WTC11 (cell line): ENCODE measurements around the gene HIP1. TPM values are rescaled to one million over a fixed set of nuclear protein-coding genes. Genes with fewer than 3 reads are reported as not detected.

ENCODE experiments used
- ATAC-seq: fragments of 200-7000 bp; cut with Tn5 transposase; 2 replicates; pipeline ENCODE4 v1.10.0; 2021; ENCODE audit warnings: mild to moderate bottlenecking, moderate library complexity
- CTCF ChIA-PET: fragments of 300-600 bp; sonication (Branson Sonifier 250); formaldehyde crosslinking; loops from one replicate; lab custom pipeline; 2021; ENCODE audit warnings: antibody characterized with exemption; lab: Charles Lee
- POLR2A ChIA-PET: fragments of 350-600 bp; sonication (Branson Sonifier 250); formaldehyde crosslinking; loops from one replicate; lab custom pipeline; 2021; ENCODE audit warnings: antibody characterized with exemption; lab: Charles Lee
- DNase-seq: peaks from one replicate; pipeline ENCODE4 v3.0.0; 2021; ENCODE audit warnings: low spot score
- H3K27ac Mint-ChIP-seq: 2 replicates; pipeline ENCODE4 v1.8.0; 2021; ENCODE audit warnings: mixed read lengths
- H3K27me3 Mint-ChIP-seq: 2 replicates; pipeline ENCODE4 v1.8.0; 2021; ENCODE audit warnings: low read depth, mild to moderate bottlenecking, moderate library complexity, mixed read lengths
- H3K36me3 Mint-ChIP-seq: 2 replicates; pipeline ENCODE4 v1.8.0; 2021; ENCODE audit warnings: mixed read lengths
- H3K4me1 Mint-ChIP-seq: 2 replicates; pipeline ENCODE4 v1.8.0; 2022; ENCODE audit warnings: mixed read lengths
- H3K4me3 Mint-ChIP-seq: 2 replicates; pipeline ENCODE4 v1.8.0; 2021; ENCODE audit warnings: mild to moderate bottlenecking, moderate library complexity, mixed read lengths
- H3K9me3 Mint-ChIP-seq: 2 replicates; pipeline ENCODE4 v1.8.0; 2021; ENCODE audit warnings: mixed read lengths
- ATF1 ChIP-seq: sonication (generic); formaldehyde crosslinking; IDR thresholded peaks from 2 replicates; pipeline ENCODE4 v1.8.1; 2023; ENCODE audit warnings: mild to moderate bottlenecking, moderate library complexity, missing genetic modification reagents
- FOXK1 ChIP-seq: sonication (generic); formaldehyde crosslinking; IDR thresholded peaks from 2 replicates; pipeline ENCODE4 v1.8.0; 2022; ENCODE audit warnings: mild to moderate bottlenecking, moderate library complexity, missing genetic modification reagents
- JAZF1 ChIP-seq: fragments of 250-450 bp; sonication (Bioruptor Pico); IDR thresholded peaks from 2 replicates; pipeline ENCODE4 v1.9.0; 2021; ENCODE audit warnings: moderate library complexity, mild to moderate bottlenecking, inconsistent platforms
- NR3C1 ChIP-seq: sonication (generic); formaldehyde crosslinking; conservative IDR thresholded peaks from 2 replicates; pipeline ENCODE4 v1.8.1; 2023; ENCODE audit warnings: low read depth, mild to moderate bottlenecking, missing genetic modification reagents
- PRDM15 ChIP-seq: sonication (generic); formaldehyde crosslinking; IDR thresholded peaks from 2 replicates; pipeline ENCODE4 v1.8.0; 2022; ENCODE audit warnings: missing genetic modification reagents
- RELA ChIP-seq: sonication (generic); formaldehyde crosslinking; IDR thresholded peaks from 2 replicates; pipeline ENCODE4 v1.8.1; 2022; ENCODE audit warnings: missing genetic modification reagents, mild to moderate bottlenecking, borderline replicate concordance
- TEAD1 ChIP-seq: sonication (generic); formaldehyde crosslinking; IDR thresholded peaks from 2 replicates; pipeline ENCODE4 v1.8.0; 2022; ENCODE audit warnings: mild to moderate bottlenecking, missing genetic modification reagents
- ZNF317 ChIP-seq: sonication (generic); formaldehyde crosslinking; IDR thresholded peaks from 2 replicates; pipeline ENCODE4 v1.8.1; 2023; ENCODE audit warnings: low read depth, mild to moderate bottlenecking, moderate library complexity, missing genetic modification reagents, borderline replicate concordance
- ZNF396 ChIP-seq: fragments of 250-450 bp; sonication (Bioruptor Pico); IDR thresholded peaks from 2 replicates; pipeline ENCODE4 v1.8.0; 2021; ENCODE audit warnings: mild to moderate bottlenecking, moderate library complexity, borderline replicate concordance
- ZNF423 ChIP-seq: fragments of 250-450 bp; sonication (Bioruptor Pico); IDR thresholded peaks from 2 replicates; pipeline ENCODE4 v2.1.2; 2022; ENCODE audit warnings: mild to moderate bottlenecking, moderate library complexity
- ZNF671 ChIP-seq: fragments of 250-450 bp; sonication (Bioruptor Pico); IDR thresholded peaks from 2 replicates; pipeline ENCODE4 v1.8.0; 2021; ENCODE audit warnings: mild to moderate bottlenecking
- ZSCAN18 ChIP-seq: fragments of 250-450 bp; sonication (Bioruptor Pico); IDR thresholded peaks from 2 replicates; pipeline ENCODE4 v2.1.2; 2022; ENCODE audit warnings: mild to moderate bottlenecking, moderate library complexity
- total RNA-seq: library from RNA; stranded (reverse); gene quantifications from 3 replicates; pipeline ENCODE4 v1.2.3, GENCODE V29; 2021
- TF ChIP-seq, protein P1 (sequence below): fragments of 250-450 bp; sonication (Bioruptor Pico); IDR thresholded peaks from 2 replicates; pipeline ENCODE4 v1.9.0; 2021; ENCODE audit warnings: mild to moderate bottlenecking, borderline replicate concordance
- TF ChIP-seq, protein P2 (sequence below): sonication (generic); formaldehyde crosslinking; IDR thresholded peaks from 2 replicates; pipeline ENCODE4 v1.8.1; 2022; ENCODE audit warnings: mild to moderate bottlenecking, missing genetic modification reagents, moderate library complexity, borderline replicate concordance
- TF ChIP-seq, protein P3 (sequence below): sonication (generic); formaldehyde crosslinking; IDR thresholded peaks from 2 replicates; pipeline ENCODE4 v1.8.0; 2022; ENCODE audit warnings: mild to moderate bottlenecking, missing genetic modification reagents
- TF ChIP-seq, protein P4 (sequence below): sonication (generic); formaldehyde crosslinking; IDR thresholded peaks from 2 replicates; pipeline ENCODE4 v1.8.0; 2022; ENCODE audit warnings: mild to moderate bottlenecking, missing genetic modification reagents

The HIP1 gene
- total RNA-seq, 1 experiment from 2014 or later = 75.8 TPM

DNA sequence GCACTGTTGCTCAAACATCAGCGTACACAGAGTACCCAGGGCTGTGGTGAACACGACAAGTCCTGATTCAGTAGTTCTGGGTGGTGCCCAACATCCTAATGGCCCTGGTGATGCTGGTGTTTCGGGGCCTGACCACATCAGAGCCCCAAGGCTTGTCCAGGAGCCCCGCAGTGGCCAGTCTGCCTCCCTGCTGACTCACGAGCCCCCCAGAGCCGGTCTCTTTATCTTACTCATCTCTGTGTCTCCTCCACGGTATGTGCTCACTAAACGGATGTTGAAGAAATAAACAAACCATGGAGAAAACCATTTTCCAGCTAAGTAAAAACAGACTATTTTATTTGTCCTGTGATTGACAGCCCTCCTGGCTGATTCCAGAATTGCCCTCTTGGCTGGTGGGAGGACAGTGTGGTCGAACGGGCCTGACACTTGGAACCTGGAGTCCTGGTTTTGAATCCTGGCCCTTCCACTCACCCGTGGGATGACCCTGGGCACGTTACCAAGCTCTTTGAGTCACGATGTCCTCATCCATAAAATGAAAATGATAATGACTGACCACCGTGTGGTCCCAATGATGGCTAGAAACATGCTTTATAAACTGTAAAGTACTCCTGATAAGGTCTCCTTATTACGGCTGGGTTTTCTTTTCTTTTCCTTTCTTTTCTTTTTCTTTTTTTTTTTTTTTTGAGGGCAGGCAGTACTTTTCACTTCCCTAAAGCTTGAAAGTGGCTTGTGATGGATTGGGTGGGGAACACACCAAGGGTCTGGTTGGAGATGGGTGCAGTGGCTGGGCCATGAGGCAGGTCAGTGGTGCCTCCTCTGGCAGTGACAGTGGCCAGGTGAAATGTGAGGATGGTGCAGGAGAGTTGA, 5.7 kb downstream of the HIP1 start (continued):
- TF ChIP-seq PRDM15 (no peak), RELA (CRISPR knock-in tag) (no peak), FOXK1 (CRISPR knock-in tag) (no peak)
- TF ChIP-seq, protein P1, sequence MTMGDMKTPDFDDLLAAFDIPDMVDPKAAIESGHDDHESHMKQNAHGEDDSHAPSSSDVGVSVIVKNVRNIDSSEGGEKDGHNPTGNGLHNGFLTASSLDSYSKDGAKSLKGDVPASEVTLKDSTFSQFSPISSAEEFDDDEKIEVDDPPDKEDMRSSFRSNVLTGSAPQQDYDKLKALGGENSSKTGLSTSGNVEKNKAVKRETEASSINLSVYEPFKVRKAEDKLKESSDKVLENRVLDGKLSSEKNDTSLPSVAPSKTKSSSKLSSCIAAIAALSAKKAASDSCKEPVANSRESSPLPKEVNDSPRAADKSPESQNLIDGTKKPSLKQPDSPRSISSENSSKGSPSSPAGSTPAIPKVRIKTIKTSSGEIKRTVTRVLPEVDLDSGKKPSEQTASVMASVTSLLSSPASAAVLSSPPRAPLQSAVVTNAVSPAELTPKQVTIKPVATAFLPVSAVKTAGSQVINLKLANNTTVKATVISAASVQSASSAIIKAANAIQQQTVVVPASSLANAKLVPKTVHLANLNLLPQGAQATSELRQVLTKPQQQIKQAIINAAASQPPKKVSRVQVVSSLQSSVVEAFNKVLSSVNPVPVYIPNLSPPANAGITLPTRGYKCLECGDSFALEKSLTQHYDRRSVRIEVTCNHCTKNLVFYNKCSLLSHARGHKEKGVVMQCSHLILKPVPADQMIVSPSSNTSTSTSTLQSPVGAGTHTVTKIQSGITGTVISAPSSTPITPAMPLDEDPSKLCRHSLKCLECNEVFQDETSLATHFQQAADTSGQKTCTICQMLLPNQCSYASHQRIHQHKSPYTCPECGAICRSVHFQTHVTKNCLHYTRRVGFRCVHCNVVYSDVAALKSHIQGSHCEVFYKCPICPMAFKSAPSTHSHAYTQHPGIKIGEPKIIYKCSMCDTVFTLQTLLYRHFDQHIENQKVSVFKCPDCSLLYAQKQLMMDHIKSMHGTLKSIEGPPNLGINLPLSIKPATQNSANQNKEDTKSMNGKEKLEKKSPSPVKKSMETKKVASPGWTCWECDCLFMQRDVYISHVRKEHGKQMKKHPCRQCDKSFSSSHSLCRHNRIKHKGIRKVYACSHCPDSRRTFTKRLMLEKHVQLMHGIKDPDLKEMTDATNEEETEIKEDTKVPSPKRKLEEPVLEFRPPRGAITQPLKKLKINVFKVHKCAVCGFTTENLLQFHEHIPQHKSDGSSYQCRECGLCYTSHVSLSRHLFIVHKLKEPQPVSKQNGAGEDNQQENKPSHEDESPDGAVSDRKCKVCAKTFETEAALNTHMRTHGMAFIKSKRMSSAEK (CRISPR knock-in tag) = no peak

- ATAC-seq = no peak
- POLR2A ChIA-PET = no interaction called here
- DNase-seq = no peak
- Mint-ChIP-seq H3K27me3 (peaks cover 6% of the 10 kb centered on the region), H3K27ac (peak overlapping the region; percentile 37; the same call in 1 of the 2 replicates)
- TF ChIP-seq ZNF317 (CRISPR knock-in tag) (no peak), TEAD1 (no peak), ZNF423 (no peak), ZNF396 (CRISPR knock-in tag) (no peak), NR3C1 (CRISPR knock-in tag) (no peak), ZSCAN18 (no peak), ZNF671 (no peak), JAZF1 (CRISPR knock-in tag) (no peak), ATF1 (CRISPR knock-in tag) (no peak)
- TF ChIP-seq, protein P2, sequence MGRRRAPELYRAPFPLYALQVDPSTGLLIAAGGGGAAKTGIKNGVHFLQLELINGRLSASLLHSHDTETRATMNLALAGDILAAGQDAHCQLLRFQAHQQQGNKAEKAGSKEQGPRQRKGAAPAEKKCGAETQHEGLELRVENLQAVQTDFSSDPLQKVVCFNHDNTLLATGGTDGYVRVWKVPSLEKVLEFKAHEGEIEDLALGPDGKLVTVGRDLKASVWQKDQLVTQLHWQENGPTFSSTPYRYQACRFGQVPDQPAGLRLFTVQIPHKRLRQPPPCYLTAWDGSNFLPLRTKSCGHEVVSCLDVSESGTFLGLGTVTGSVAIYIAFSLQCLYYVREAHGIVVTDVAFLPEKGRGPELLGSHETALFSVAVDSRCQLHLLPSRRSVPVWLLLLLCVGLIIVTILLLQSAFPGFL (CRISPR knock-in tag) = no peak
- TF ChIP-seq, protein P3, sequence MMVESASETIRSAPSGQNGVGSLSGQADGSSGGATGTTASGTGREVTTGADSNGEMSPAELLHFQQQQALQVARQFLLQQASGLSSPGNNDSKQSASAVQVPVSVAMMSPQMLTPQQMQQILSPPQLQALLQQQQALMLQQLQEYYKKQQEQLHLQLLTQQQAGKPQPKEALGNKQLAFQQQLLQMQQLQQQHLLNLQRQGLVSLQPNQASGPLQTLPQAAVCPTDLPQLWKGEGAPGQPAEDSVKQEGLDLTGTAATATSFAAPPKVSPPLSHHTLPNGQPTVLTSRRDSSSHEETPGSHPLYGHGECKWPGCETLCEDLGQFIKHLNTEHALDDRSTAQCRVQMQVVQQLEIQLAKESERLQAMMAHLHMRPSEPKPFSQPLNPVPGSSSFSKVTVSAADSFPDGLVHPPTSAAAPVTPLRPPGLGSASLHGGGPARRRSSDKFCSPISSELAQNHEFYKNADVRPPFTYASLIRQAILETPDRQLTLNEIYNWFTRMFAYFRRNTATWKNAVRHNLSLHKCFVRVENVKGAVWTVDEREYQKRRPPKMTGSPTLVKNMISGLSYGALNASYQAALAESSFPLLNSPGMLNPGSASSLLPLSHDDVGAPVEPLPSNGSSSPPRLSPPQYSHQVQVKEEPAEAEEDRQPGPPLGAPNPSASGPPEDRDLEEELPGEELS (CRISPR knock-in tag) = no peak
- TF ChIP-seq, protein P4, sequence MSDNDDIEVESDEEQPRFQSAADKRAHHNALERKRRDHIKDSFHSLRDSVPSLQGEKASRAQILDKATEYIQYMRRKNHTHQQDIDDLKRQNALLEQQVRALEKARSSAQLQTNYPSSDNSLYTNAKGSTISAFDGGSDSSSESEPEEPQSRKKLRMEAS (CRISPR knock-in tag) = no peak
- TF ChIP-seq, all 79 proteins: peak for 0
- H3K4me1 Mint-ChIP-seq = peaks cover 33% of the 10 kb centered on the region
- H3K4me3 Mint-ChIP-seq = no peak overlapping the region
- H3K9me3 Mint-ChIP-seq = no peaks in the 10 kb centered on the region
- H3K36me3 Mint-ChIP-seq = no peaks in the 10 kb centered on the region
- CTCF ChIA-PET = no interaction called here
Observed at GRCh38 chr7:75732016-75732521, 6.7 kb downstream of the HIP1 start.
